OCI-M2 (cell line): ENCODE measurements around the gene CACYBP.

ENCODE experiments used
- DNase-seq: peaks from one replicate; lab custom pipeline; 2025; ENCODE audit not compliant: unreplicated experiment; lab: John Stamatoyannopoulos, UW

Gene CACYBP

DNA sequence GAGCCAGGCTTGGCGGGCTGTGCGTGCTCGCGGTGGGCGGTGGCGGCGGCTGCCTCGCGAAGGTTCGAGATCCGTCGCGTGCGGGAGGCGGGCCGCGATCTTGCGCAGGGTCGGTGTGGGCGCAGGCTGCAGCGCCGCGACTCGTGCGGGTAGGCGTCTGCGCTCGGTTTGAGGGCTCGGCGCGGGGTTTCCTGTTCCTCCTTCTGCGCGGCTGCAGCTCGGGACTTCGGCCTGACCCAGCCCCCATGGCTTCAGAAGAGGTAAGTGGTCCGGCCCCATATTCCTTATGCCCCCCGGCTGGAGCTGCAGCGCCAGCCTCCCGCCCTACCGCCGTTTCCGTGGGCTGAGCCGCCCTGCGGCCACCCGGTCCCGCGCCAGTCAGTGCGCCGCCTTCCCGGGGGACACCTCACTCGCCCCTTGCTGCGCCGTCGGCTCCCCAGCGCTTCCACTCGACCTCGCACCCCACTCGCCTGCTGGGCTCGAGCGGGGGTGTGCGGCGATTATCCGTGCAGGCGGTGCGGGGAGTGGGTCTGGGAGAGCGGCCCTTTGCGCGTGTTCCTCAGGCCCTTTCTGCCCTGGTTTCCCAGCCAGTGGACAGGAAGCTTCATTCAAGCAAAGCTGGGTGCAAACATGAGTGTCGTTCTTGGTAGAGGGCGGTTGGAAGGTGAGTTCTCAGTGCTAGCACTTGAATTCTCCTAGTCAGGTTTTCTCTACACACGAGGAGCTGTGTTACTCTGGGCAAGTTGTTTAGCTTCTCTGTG lies at the start of gene CACYBP:
Gene CACYBP (plus strand): TSS at position 12 of the 761 bp plus-strand sequence. CDS start 234 bp downstream, at position 246.
- no peak for DNase-seq

- DNase-seq = no peak
Measured at GRCh38 chr1:174953285-174954072, 46.3 kb upstream of the CACYBP start.

- DNase-seq = no peak
Measured at GRCh38 chr1:174954073-174954460, 45.7 kb upstream of the CACYBP start.

DNA sequence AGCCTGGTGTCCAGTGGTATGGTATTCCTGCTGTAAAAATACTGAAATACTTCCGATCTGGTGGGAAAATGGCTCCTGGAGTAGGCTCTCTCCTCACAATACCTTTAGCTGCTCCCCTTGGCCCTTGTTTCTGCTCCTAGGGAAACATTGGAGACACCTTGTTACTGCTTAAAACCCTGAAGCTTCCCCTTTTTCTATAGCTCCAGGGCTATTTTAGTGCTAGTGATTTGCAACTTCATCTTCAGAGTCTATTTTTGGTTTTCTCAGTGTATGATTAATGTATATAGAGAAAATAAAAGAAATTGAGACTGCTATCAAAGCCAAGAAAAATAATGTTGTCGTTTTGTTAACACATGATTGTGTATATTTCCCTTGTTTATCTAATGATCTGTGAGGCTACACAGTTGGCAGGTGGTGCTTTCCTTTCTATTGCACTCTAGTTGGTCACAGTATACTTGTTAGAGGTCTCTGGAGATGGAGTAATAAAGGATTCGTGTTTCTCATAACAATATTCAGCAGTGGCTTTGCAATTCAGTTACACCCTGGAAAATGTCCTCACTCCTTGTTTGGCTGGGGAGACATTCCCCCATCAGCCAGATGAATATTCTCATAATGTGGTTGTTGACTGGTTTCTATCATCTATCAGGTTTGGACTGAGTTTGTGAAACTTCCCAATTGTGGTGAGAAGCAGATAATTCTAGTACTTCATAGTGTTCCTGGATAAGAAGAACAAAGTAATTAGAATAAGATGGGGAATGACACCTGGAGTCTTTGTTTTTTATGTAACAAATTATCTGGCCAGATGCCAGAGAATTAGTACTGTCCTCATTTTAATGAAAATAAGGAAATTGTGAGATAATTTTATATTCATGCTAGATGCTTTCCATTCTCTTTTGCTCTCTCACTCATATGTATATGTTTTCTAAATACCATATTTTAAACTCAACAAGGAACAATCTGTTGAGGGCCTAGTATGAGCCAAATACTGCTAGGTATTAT lies 44.8 kb upstream of the CACYBP start:
- DNase-seq = no peak

- DNase-seq = no peak
Measured at GRCh38 chr1:174956086-174956485, 43.7 kb upstream of the CACYBP start.

DNA sequence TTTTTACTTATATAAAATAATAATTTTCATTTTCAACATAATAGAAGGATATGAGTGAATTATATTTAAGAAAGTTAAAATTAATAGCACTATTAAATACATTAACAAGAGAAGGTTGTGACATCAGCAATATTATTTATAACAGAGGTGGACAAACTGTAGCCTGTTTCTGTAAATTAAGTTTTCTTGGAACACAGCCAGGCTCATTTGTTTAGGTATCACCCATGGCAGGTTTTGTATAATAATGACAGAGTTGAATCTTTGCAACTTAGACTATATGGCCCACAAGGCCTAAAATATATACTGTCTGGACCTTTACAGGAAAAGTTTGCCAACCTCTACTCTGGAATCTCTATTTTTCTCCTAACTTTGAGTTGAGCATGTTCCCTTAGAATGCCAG lies 42.8 kb upstream of the CACYBP start:
- DNase-seq = no peak

GRCh38 chr1:174957829-174958228 lies 41.9 kb upstream of the CACYBP start:
- DNase-seq = no peak

DNA sequence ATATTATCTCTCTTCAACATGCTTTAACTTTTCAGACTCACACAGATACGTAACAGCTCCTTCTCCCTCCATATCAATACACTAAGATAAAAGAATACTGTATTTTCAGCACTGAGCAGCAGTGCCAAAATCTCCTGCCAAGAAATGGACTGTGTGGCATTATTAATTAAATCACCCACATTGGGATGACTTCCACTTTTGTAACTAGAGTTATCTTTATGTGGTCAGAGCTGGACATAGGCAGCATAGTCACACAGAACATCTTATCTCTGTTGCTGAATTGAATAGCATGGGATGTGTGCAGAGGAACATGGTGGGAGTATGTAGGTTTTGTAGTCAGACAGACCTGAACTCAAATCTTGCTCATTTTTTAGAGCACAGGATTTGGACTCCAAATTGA lies 41.4 kb upstream of the CACYBP start:
- DNase-seq = no peak

DNA sequence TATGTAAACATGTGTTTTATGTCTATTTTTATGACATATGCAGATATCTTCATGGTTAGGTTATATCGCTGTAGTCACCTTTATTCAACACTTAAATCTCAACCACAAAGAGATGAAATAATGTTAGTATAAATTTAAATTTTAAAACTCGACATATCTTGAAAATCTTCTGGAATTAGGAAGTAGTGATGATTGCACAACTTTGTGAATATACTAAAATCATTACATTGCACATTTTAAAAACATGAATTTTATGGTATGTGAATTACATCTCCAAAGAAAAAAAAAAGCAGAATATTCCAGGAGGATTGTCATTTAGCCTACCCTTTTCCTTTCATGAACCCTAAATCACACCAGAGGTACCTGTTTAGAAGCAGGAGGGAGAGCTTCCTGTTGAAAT lies 39.4 kb upstream of the CACYBP start:
- no peak for DNase-seq

- no peak for DNase-seq
Measured at GRCh38 chr1:174963529-174964125, 36.1 kb upstream of the CACYBP start.

GRCh38 chr1:174964261-174964971 lies 35.3 kb upstream of the CACYBP start:
- DNase-seq = peak; percentile 64

GRCh38 chr1:174964972-174965361 lies 34.8 kb upstream of the CACYBP start:
- DNase-seq = no peak

DNA sequence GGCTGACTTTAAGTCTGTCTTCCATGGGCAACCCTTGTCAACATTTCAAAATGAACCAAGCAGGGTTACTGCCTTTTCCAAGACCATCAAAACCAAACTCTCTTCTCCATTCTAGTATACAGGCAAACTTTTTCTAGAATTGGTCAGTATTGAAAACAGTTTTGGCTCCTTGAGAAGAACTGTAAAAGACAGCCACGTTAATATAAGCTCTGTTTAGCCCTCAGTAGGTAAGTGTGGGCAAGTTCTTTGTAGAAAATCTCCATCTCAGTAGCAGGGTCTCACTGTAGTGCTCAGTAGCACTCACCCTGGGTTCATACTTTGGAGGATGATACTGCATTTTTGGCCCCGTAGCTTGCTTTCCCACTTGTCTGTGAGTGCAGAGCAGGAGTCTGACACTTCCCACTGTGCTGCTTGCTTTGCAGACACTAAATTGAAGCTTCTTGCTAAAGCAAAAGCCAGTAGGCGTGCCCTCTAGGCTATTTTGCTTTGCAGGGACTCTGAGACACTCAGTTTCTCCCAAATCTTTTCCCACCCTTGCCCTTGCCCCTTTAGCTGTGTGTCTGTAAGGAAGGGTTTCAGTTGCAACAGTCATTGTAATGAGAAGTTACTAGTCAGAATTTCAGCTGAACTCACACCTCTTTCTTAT lies 34.3 kb upstream of the CACYBP start:
- DNase-seq = no peak

- no peak for DNase-seq
Measured at GRCh38 chr1:174966008-174966572, 33.7 kb upstream of the CACYBP start.

DNA sequence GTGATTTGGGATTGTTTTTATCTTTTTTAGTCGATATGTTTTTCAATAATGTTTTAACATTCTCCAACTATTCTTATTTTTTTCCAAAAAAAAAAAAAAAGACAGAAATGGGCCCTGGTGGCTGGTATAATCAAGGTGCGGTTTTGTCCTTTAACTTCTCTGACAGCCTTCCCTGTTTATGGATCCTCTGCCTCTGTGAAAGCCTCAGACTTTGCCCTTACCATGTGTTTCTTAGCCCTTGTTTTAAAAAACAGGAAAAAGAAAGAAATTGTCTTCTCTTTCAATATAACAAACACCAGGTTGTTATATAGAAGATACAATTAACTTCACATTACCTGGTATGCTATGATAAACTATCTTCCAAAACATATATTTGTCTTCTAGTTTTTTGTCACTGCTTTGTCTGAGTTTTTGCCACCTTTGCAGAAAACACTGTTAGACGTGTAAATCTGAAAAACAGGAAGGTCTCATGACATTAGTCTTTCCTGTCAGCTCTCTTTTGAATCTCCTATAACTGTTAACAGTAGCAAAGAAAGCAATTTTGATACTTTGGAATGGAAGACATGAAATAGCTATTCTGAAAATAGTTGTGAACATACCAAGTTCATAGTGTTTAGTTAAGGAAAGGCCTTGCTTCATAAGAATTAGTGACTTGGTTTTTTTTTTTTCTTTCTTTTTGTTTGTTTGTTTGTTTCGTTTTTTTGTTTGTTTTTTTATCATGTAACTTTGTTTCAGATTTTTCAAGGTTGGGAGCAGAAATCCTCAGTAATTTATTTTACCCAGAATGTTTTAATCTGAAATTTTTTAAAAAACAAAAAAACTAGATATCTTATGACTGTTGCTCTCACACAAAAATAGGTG lies 31.7 kb upstream of the CACYBP start:
- no peak for DNase-seq

DNA sequence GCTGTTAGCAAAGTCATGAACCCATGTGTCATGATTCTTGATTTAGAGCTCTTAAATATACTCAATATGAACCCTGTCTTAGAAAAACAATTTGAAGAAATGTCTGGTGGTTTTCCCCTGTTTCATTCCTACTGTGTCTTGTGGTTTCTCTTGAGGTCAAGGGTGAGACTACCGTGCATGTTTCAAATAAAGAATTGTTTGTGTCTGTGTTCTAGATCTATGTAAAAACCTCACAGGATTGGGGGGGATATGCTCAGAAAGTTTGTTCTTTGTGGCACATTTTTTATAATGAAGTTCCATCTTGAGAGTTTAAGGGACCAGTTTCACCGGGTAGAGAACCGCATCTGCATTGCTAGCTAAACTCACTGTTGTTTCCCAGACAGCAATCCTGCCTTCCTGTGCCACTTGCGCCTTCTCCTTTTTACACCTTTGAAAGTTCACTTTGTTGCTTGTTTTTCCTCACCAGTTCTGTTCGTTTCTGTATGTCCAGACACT lies 30.9 kb upstream of the CACYBP start:
- no peak for DNase-seq

- DNase-seq = no peak
Measured at GRCh38 chr1:174969977-174970376, 29.8 kb upstream of the CACYBP start.

- DNase-seq = no peak
Measured at GRCh38 chr1:174971466-174971865, 28.3 kb upstream of the CACYBP start.
